GM18526 (cell line): ENCODE measurements around the gene GDF11.

Experiments used
- POLR2A ChIP-seq: IDR thresholded peaks from 3 replicates; pipeline ENCODE4 v1.6.1; 2011; ENCODE audit not compliant: insufficient read length; ENCODE audit errors: extremely low read depth

The GDF11 gene

GRCh38 chr12:55742719-55743405, at the start of gene GDF11:
GDF11 (plus strand) TSS chr12:55743122; CDS start chr12:55743317, 195 bp downstream.
- no peak for TF ChIP-seq POLR2A

DNA sequence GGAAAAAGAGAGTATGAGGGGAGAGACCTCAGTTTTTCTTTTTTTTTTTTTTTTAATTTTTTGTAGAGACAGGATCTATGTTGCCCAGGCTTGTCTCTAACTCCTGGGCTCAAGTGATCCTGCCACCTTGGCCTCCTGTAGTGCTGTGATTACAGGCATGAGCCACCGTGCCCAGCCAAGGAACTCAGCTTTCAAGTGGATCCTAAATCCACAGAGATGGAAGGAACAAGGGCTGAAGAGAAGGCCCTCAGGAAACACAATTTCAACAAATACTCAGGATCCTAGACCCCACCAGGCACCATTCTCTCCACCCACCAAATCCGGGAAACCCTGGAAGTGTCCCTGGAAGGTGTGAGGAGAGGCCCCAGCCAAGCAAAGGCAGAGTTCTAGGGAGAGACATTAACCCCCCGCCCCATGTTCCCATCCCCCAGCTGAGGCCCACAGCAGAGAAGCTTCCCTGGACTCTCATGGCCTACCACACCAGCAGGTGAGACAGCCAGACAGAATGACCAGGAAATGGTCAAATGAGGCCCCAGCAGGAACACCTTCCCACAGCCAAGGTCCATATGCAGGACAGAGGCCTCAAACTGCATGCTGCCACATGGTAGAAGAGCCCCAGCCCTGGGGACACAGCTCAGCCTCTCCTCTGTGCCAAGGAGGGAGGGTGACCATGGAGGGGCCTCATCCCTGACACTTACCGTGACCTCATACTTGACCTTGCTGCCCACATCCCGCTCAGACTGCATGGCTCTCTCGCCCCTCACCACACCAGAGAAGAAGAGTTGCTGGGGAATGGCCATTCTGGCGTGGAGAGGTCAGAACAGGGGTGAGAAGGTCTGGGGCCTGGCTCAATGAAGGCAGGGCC, 49.4 kb upstream of the GDF11 start:
- no peak for TF ChIP-seq POLR2A

DNA sequence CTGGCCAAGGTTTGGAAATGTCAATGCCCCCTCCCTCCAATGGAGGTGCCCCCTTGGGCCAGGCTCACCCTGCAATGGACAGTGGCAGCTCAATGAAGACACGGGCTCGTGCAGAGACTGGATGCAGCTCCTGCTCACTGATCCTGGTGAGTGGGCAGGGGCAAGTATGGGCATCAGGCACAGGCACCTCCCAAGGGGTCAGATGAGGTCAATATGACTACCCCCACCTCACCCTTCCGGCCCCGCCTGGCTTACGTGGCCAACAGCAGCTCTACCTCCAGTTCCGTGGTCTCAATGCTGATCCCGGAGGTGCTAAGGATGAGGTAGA, 48.8 kb upstream of the GDF11 start:
- TF ChIP-seq POLR2A, result no peak

DNA sequence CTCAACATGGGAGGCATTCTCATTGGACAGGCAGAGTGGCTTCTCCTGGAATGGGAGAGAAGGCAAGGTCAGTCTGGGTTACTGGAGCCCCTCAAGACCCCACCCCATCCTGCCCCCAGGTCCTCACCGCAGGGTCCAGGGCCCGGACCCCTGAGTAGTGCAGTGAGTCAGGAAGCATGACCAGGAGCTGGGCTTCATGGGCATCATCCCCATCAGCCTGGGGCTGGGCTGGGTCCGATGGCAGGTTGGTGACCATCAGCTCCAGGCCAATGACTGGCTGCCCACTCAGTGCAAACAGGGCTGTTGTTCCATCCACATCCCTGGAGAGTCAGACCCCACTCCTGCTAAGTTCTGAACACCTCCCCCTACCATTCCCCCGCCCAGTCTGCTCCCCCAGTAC, 48.3 kb upstream of the GDF11 start:
- no peak for TF ChIP-seq POLR2A

DNA sequence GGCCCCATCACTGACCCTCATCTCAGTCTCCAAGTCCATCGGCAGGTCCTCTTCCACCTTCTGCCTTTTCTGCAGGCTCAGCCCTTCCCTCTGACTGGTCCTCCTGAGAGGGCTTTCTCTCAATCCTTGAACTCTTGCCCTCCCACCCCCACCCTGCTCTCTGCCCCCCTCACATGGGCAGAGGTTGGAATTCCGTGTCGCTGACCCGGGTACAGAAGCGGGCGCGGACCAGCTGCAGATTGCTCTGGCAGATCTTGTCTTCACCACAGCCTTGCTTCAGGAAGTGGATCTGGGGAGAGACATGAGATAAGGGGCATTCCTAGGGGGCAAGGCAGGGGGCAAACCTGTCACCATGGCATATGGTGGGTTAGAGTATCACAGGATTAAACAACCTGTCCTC, 47.6 kb upstream of the GDF11 start:
- TF ChIP-seq POLR2A, result no peak

- no peak for TF ChIP-seq POLR2A
Measured at GRCh38 chr12:55696141-55696540, 46.8 kb upstream of the GDF11 start.

DNA sequence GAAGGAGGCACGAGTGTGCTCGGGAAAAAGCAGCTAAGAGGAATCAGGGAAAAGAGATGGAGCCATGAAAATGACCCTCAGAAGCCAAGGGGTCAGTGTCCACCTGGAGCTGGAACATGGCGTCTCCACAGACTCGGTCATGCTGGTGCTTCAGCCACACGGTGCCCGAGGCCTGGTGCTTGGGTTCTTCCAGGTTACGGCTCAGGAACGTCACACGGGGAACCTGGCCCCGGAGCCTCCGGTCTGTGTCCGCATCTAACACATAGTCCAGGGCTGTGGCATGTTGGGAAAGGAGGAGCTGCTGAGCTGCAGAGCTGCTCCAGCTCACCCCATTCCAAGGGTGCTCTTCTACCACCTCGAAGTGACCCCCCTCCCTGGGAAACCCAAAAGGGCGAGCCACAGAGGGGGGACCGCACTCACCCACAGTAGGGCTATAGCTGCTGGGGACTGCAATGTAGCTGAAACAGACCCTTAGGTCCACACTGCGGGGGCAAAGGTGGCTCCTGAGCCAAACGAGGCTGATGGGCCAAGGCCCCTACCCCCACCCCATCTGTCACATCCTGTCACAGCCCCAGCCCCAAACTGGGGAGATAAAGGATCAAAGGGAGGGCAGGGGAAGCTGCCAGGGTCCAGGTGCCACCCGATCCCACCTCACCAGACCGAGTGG, 46.0 kb upstream of the GDF11 start:
- TF ChIP-seq POLR2A, result no peak

GRCh38 chr12:55697686-55698085, 45.2 kb upstream of the GDF11 start:
- TF ChIP-seq POLR2A, result no peak

DNA sequence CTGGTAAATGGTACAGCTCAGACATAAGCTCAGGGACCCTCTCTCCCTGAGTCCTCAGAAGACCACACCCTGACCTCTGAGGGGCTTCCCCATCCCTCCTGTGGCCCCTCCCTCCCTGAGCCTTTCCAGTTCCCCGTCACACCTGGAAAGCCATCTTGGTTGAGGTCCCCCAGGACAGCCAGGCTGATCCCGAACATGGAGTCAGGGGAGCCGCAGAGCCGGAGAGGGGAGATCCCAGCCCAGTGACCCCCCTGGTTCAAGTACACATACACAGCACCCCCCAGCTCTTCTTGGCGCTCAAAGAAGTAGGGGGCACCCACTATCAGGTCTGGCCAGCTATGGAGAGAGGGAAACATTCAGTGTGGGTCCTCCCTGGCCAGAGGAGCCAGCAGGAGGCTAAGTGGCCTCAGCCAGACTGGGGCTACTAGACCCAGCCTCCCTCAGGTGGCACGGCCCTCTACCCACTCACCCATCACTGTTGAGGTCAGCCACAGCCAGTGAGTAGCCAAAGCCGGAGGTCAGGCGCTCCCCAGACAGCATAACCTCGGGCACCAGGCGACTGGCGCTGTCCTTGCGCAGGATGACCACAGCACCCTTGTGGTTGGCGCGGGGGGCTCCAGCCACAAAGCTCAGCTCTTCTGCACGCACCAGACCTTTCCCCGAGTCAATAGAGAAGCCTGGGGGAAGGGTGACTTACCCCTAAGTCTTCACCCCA, 44.5 kb upstream of the GDF11 start:
- TF ChIP-seq POLR2A, result no peak

DNA sequence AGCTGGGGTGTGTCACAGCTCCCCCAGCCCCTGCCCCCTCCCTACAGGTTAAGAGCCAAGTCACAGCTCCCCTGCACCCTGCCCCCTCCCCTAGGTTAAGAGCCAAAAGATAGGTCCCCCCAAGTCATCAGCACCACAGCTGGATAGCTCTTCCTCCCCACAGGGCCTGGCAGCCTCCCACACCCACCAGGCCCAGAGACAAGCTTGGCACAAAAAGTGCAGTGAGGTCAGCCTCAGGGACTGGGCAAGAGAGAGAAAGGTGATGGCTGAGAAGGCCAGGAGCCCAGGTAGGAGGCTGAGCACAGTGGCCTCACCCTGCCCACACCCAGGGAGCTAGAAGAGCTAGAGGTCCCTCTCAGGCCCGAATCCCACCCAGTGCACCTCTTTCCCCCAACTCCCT, 44.0 kb upstream of the GDF11 start:
- TF ChIP-seq POLR2A, result no peak

- TF ChIP-seq POLR2A, result no peak
Measured at GRCh38 chr12:55699471-55700055, 43.4 kb upstream of the GDF11 start.

DNA sequence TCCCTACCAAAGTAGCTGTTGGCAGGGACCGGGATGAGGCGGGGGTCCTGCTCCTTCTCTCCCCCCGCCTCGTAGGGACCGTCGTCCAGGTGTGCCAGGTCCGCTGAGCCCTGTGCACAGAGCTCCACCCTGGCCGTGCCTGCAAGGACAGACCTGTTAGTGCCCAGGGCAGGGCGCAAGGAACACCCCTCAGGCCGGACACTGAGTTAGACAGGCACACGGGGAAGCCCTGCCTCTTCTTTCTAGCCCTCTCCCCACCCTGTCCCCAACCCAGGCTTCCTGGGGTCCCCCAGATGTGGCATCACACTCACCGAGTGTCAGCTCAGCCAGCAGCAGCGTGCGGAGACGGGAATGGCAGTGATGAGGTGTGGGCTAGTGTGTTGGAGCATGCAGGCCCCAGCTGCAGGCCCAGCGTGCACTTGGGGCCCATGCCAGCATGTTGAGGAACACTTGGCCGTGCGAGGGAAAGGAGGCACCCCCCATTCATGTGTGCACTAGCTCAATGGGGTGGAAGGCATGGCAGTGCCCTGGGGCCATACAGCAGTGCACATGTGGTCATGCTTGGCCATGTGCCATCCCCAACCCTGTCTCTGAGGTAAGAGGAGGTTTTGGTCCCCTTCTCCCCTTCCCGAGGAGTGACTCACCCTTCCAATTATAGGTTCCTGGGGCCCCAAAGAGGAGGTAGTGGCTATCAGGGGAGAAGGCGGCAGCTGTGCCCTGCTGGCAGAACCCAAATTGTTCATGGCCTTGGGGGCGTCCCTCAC, 42.5 kb upstream of the GDF11 start:
- TF ChIP-seq POLR2A, result no peak

DNA sequence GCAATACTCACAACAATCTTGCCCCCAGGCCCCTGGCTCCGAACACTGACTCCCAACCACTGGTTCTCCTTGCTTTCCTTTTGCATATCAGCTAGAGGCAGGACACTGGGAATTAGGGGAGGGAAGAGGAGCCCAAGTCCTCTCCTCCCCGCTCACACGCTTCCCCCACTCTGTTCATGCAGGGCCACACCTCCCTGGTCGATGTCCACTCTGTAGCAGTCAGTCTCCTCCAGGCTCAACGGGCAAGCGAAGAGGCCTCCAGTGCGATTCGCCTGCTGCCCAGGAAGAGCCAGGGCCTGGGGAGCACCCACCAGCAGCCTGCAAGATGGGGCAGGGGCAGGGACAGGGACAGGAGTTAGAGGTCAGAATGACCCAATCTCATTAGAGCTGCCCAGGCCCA, 40.1 kb upstream of the GDF11 start:
- TF ChIP-seq POLR2A, result no peak

DNA sequence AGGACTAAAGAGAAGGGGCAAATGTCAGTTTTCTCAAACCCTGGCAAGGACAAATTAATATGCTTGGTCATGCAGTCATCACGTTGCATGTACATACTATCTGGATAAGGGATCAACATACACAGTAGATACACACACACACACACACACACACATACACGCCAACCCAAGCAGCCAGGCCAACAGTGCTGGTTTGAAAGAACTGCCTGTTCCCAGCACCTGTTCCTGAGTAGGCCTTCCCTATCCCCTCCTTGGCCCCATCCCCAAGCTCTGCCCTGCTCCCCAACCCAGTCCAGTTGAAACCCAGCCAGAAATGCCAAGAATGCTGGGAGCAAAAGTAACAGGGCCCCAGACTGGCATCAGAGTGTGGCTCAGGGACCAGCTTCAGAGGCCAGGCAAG, 39.6 kb upstream of the GDF11 start:
- no peak for TF ChIP-seq POLR2A

GRCh38 chr12:55703901-55704761, 38.8 kb upstream of the GDF11 start:
- TF ChIP-seq POLR2A, result no peak
